HTR-8/SVneo (cell line): ENCODE results near the gene RGL3.
"Not testable (repeated sequence)": the region's sequence is repeated elsewhere in the genome, so short reads cannot be mapped to it uniquely, and the experiment has no call there.

ENCODE experiments used
- DNase-seq: peaks from one replicate; pipeline ENCODE4 v3.0.0; 2011; ENCODE audit warnings: low spot score, mixed read lengths; ENCODE audit not compliant: insufficient read length
- FAIRE-seq: peaks from 2 replicates; lab custom pipeline; 2011; peaks lifted over from hg19 to GRCh38; lab: Jason Lieb, UNC

The RGL3 gene

GRCh38 chr19:11422163-11423065 lies 3.3 kb upstream of the RGL3 start:
- DNase-seq (no peak), FAIRE-seq (no peak)

- FAIRE-seq (no peak), DNase-seq (no peak)
Measured at GRCh38 chr19:11421371-11422098, 2.4 kb upstream of the RGL3 start.

GRCh38 chr19:11420429-11421370 lies 1.6 kb upstream of the RGL3 start:
- FAIRE-seq (no peak), DNase-seq (no peak)

- no peak for DNase-seq
- FAIRE-seq = no peak
Measured at GRCh38 chr19:11418094-11418548, 993 bp downstream of the RGL3 start.

GRCh38 chr19:11416346-11417052 lies 2.6 kb downstream of the RGL3 start:
- DNase-seq = no peak

GRCh38 chr19:11414544-11414943 lies 4.6 kb downstream of the RGL3 start:
- FAIRE-seq (no peak), DNase-seq (no peak)

More at GRCh38 chr19:11416346-11417052, 2.6 kb downstream of the RGL3 start:
- no peak for FAIRE-seq

GRCh38 chr19:11410682-11411081 lies 8.4 kb downstream of the RGL3 start:
- no peak for FAIRE-seq
- DNase-seq = no peak

- FAIRE-seq = no peak
- DNase-seq = no peak
Measured at GRCh38 chr19:11408591-11408990, 10.5 kb downstream of the RGL3 start.

GRCh38 chr19:11406703-11407236 lies 12.3 kb downstream of the RGL3 start:
- not testable (repeated sequence) for FAIRE-seq

GRCh38 chr19:11405846-11406643 lies 13.1 kb downstream of the RGL3 start:
- FAIRE-seq (no peak), DNase-seq (no peak)

More at GRCh38 chr19:11406703-11407236, 12.3 kb downstream of the RGL3 start:
- not testable (repeated sequence) for DNase-seq

GRCh38 chr19:11404588-11405222 lies 14.4 kb downstream of the RGL3 start:
- FAIRE-seq (no peak), DNase-seq (no peak)

- DNase-seq (no peak), FAIRE-seq (no peak)
Measured at GRCh38 chr19:11401808-11402543, 17.1 kb downstream of the RGL3 start.

- no peak for FAIRE-seq
- DNase-seq = no peak
Measured at GRCh38 chr19:11400798-11401197, 18.3 kb downstream of the RGL3 start.

GRCh38 chr19:11399667-11400066 lies 19.4 kb downstream of the RGL3 start:
- DNase-seq = no peak
- FAIRE-seq = no peak

GRCh38 chr19:11397089-11397610 lies 22.0 kb downstream of the RGL3 start:
- FAIRE-seq = no peak

GRCh38 chr19:11390933-11391680 lies 28.0 kb downstream of the RGL3 start:
- DNase-seq (no peak), FAIRE-seq (no peak)

More at GRCh38 chr19:11397089-11397610, 22.0 kb downstream of the RGL3 start:
- no peak for DNase-seq
